Renal cortex interstitium (tissue), 11 donors: Measurements from ENCODE around the gene KIAA0753. TPM values are rescaled to one million over a fixed set of nuclear protein-coding genes. Genes with fewer than 3 reads are reported as not detected.

Experiments used
- DNase-seq, 11 donors: peaks; one replicate each; pipeline ENCODE4 v3.0.0-alpha.2; 2013; ENCODE audit warnings: low read depth in 9 of 11, low spot score in 4 of 11; ENCODE audit errors: extremely low read depth in 1 of 11
- polyA plus RNA-seq, 3 donors: library from polyadenylated mRNA; unstranded; fragments of 120-200 nt; gene quantifications; one replicate each; pipeline ENCODE4 v1.2.1, GENCODE V29; 2013; ENCODE audit not compliant: insufficient read length in 3 of 3

Gene KIAA0753
- polyA plus RNA-seq, 3 donors: 33.2 to 41.6 (median 39.0) TPM

- DNase-seq: peak in 8 of 11 donors; percentile 66 to 87 (median 76)
Measured at GRCh38 chr17:6558932-6559752, 81.4 kb downstream of the KIAA0753 start.

GRCh38 chr17:6558276-6558675, 82.2 kb downstream of the KIAA0753 start:
- no peak for DNase-seq

GRCh38 chr17:6557040-6557438, 83.5 kb downstream of the KIAA0753 start:
- no peak for DNase-seq

GRCh38 chr17:6556121-6557039, 84.1 kb downstream of the KIAA0753 start, which contains the start of gene PITPNM3:
Gene PITPNM3, minus strand, starts transcription at chr17:6556555. Its CDS starts 149 bp downstream, at chr17:6556406.
- DNase-seq: no peak

GRCh38 chr17:6555331-6556120, 85.0 kb downstream of the KIAA0753 start:
- DNase-seq: no peak

- no peak for DNase-seq
Measured at GRCh38 chr17:6554871-6555330, 85.6 kb downstream of the KIAA0753 start.

GRCh38 chr17:6554342-6554741, 86.2 kb downstream of the KIAA0753 start:
- no peak for DNase-seq

GRCh38 chr17:6551869-6552531, 88.5 kb downstream of the KIAA0753 start:
- no peak for DNase-seq

GRCh38 chr17:6551356-6551755, 89.2 kb downstream of the KIAA0753 start:
- no peak for DNase-seq

- no peak for DNase-seq
Measured at GRCh38 chr17:6549384-6550036, 91.0 kb downstream of the KIAA0753 start.

GRCh38 chr17:6548578-6549330, 91.8 kb downstream of the KIAA0753 start:
- DNase-seq: no peak

GRCh38 chr17:6548034-6548433, 92.5 kb downstream of the KIAA0753 start:
- DNase-seq: no peak

- DNase-seq: no peak
Measured at GRCh38 chr17:6547336-6547735, 93.2 kb downstream of the KIAA0753 start.

- no peak for DNase-seq
Measured at GRCh38 chr17:6546069-6546718, 94.3 kb downstream of the KIAA0753 start.

GRCh38 chr17:6545291-6545690, 95.2 kb downstream of the KIAA0753 start:
- no peak for DNase-seq

GRCh38 chr17:6544011-6544370, 96.5 kb downstream of the KIAA0753 start:
- no peak for DNase-seq
